ENCODE results near the gene ANP32E. TPM values are rescaled to one million over a fixed set of nuclear protein-coding genes. Genes with fewer than 3 reads are reported as not detected.

Gene ANP32E
- total RNA-seq, 1 experiment from 2014 or later: 77.4 TPM

- Histone ChIP-seq H3K4me2 (ENCODE audit: low read depth, low read length, poor library complexity, severe bottlenecking) (no peak overlapping the region), H3K79me2 (ENCODE audit: low read length) (no peaks in the 10 kb centered on the region), H3K9ac (ENCODE audit: low read length) (no peak overlapping the region), H3K4me3 (ENCODE audit: low read length) (no peak overlapping the region), H3K9me3 (ENCODE audit: low read length) (no peaks in the 10 kb centered on the region), H3K27me3 (ENCODE audit: low read length) (peaks cover 3% of the 10 kb centered on the region; the same call in 1 of the 2 replicates), H4K20me1 (ENCODE audit: insufficient read depth, low read depth, low read length) (no peaks in the 10 kb centered on the region), H3K36me3 (ENCODE audit: insufficient read depth, low read length) (peaks cover 12% of the 10 kb centered on the region), H3K9me2 (replicated peaks; ENCODE audit: insufficient read depth, low read length) (no peaks in the 10 kb centered on the region), H2AFZ (ENCODE audit: low read length) (no peak overlapping the region), H3K4me1 (ENCODE audit: low read length) (peaks cover 39% of the 10 kb centered on the region), H3K27ac (ENCODE audit: low read length) (no peak overlapping the region)
- DNase-seq: no peak
Observed at GRCh38 chr1:150261367-150261766, 25.5 kb upstream of the ANP32E start.

GRCh38 chr1:150259758-150260669, 24.1 kb upstream of the ANP32E start:
- peak overlapping the region; percentile 60 for H3K4me2 ChIP-seq (ENCODE audit: low read depth, low read length, poor library complexity, severe bottlenecking)
- H3K36me3 ChIP-seq (ENCODE audit: insufficient read depth, low read length): peaks cover 6% of the 10 kb centered on the region; the same call in 1 of the 2 replicates
- H3K9ac ChIP-seq (ENCODE audit: low read length): peak overlapping the region; percentile 28
- H3K79me2 ChIP-seq (ENCODE audit: low read length): no peaks in the 10 kb centered on the region
- peaks cover 48% of the 10 kb centered on the region for H3K4me1 ChIP-seq (ENCODE audit: low read length)
- no peaks in the 10 kb centered on the region for H3K9me2 ChIP-seq (replicated peaks; ENCODE audit: insufficient read depth, low read length)
- peak overlapping the region; percentile 50 for H3K4me3 ChIP-seq (ENCODE audit: low read length)
- H3K27me3 ChIP-seq (ENCODE audit: low read length): peaks cover 3% of the 10 kb centered on the region; the same call in 1 of the 2 replicates
- no peaks in the 10 kb centered on the region for H4K20me1 ChIP-seq (ENCODE audit: insufficient read depth, low read depth, low read length)
- DNase-seq: peak; percentile 58
- H3K27ac ChIP-seq (ENCODE audit: low read length): no peak overlapping the region
- H3K9me3 ChIP-seq (ENCODE audit: low read length): no peaks in the 10 kb centered on the region
- H2AFZ ChIP-seq (ENCODE audit: low read length): peak overlapping the region; percentile 85; the same call in 1 of the 2 replicates

DNA sequence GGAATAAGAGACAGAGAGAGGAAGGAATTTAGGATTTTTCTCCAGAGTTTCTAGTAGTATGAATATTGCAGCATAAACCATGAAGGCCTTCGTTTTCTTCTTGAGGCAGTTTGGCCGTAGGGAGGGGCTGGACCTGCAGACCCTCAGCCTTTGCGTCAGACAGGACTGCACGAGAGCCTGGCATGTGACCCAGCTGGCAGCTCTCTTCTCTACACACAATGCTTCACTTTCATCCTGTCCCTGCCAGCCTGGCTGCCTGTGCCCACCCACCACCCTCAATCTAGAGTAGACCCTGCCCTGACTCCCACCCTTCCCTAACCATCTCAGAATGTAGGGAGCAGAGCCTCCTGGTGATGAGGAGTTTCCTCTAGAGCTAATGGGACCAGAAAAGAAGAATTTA, 23.3 kb upstream of the ANP32E start:
- Histone ChIP-seq H3K36me3 (ENCODE audit: insufficient read depth, low read length) (no peaks in the 10 kb centered on the region), H3K27ac (ENCODE audit: low read length) (no peak overlapping the region), H3K9ac (ENCODE audit: low read length) (peak overlapping the region; percentile 28), H3K9me3 (ENCODE audit: low read length) (no peaks in the 10 kb centered on the region), H2AFZ (ENCODE audit: low read length) (peak overlapping the region; percentile 85; the same call in 1 of the 2 replicates), H3K79me2 (ENCODE audit: low read length) (no peaks in the 10 kb centered on the region), H3K4me3 (ENCODE audit: low read length) (peak overlapping the region; percentile 50), H4K20me1 (ENCODE audit: insufficient read depth, low read depth, low read length) (no peaks in the 10 kb centered on the region), H3K4me1 (ENCODE audit: low read length) (peaks cover 48% of the 10 kb centered on the region), H3K9me2 (replicated peaks; ENCODE audit: insufficient read depth, low read length) (no peaks in the 10 kb centered on the region), H3K4me2 (ENCODE audit: low read depth, low read length, poor library complexity, severe bottlenecking) (peak overlapping the region; percentile 60), H3K27me3 (ENCODE audit: low read length) (peaks cover 3% of the 10 kb centered on the region; the same call in 1 of the 2 replicates)
- DNase-seq: no peak

DNA sequence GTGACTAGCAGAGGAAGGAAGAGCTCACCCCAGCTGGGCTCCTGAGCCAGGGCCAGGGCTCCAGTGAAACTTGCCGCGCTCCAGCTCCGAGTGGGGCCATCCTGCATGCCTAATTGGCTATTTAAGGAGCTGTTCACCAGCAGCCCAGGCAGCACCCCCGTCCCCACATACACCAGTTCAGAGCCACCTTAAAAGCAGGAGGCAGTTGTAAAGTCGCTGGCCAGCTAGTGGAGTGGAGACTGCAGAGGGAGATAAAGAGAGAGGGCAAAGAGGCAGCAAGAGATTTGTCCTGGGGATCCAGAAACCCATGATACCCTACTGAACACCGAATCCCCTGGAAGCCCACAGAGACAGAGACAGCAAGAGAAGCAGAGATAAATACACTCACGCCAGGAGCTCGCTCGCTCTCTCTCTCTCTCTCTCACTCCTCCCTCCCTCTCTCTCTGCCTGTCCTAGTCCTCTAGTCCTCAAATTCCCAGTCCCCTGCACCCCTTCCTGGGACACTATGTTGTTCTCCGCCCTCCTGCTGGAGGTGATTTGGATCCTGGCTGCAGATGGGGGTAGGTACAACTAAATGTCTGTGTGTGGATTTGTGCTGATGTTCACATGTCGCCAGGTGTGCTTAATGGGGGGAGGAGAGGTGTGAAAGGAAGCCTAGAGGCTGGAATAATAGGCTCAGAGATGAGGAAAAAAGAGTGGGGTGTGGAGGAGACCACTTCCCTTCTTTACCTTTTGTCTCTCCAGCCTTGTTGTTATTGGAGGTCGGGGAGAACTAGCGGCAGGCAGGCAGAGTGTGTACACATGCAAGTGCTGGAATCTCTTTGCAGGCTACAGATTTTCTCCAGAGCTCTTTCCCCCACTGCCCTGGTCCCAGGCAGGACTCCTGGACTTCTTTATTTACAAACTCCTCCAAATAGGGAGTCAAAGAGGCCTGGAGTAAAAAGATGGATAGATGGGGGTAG, 22.0 kb upstream of the ANP32E start, which contains the start of gene CA14:
Gene CA14, plus strand, starts transcription at position 151 of the 962 bp plus-strand sequence. Its CDS starts 355 bp downstream, at position 506.
- no peaks in the 10 kb centered on the region for H3K36me3 ChIP-seq (ENCODE audit: insufficient read depth, low read length)
- H3K9me2 ChIP-seq (replicated peaks; ENCODE audit: insufficient read depth, low read length): no peaks in the 10 kb centered on the region
- no peaks in the 10 kb centered on the region for H4K20me1 ChIP-seq (ENCODE audit: insufficient read depth, low read depth, low read length)
- peak within 1 kb of the TSS; percentile 98; the same call in 1 of the 2 replicates for H2AFZ ChIP-seq (ENCODE audit: low read length)
- peaks cover 41% of the 10 kb centered on the region for H3K4me1 ChIP-seq (ENCODE audit: low read length)
- H3K79me2 ChIP-seq (ENCODE audit: low read length): no peaks in the 10 kb centered on the region
- no peak for DNase-seq
- peak within 1 kb of the TSS; percentile 65; the same call in 1 of the 2 replicates for H3K4me3 ChIP-seq (ENCODE audit: low read length)
- peak within 1 kb of the TSS; percentile 78 for H3K4me2 ChIP-seq (ENCODE audit: low read depth, low read length, poor library complexity, severe bottlenecking)
- no peaks in the 10 kb centered on the region for H3K9me3 ChIP-seq (ENCODE audit: low read length)
- H3K27ac ChIP-seq (ENCODE audit: low read length): no peak within 1 kb of the TSS
- peak within 1 kb of the TSS; percentile 65 for H3K9ac ChIP-seq (ENCODE audit: low read length)
- peaks cover 3% of the 10 kb centered on the region; the same call in 1 of the 2 replicates for H3K27me3 ChIP-seq (ENCODE audit: low read length)

DNA sequence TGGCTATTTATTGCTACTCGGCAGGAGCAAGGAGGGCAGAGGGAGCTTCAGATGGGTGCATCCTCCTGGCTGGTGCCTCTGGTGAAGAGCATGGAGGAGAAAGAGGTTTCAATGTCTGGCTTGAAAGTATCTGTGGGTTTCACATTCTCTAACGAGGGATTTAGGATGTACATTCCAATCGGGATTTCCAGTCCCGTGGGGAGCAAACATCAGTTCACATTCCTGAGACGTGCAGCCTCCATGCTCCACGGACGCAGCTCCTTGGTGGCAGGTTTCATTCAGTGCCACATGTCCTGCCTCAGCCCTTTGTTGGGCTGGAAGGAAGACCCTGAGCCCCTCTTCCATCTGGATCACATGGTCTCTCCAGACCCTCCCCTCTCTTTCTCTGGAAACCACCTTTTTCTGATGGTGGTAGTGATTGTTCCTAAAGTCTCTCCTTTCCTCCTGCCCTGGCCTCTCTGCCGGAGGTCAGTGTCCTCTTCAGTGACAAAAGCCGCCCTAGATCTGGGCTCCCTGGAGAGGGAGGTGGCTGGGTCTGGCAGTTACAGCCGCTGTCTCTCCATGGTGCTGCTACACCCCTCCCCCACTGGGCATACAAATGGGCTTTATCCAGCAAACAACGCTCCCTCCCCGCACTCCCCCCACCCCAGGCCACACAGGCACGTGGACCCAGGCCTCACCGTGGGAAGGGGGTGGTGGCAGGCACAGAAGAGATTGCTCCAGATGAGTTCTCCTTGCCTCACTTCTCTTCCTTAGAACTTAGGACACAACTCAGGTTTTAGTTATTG, 20.8 kb upstream of the ANP32E start:
- Histone ChIP-seq H2AFZ (ENCODE audit: low read length) (peak overlapping the region; percentile 98), H3K9me2 (replicated peaks; ENCODE audit: insufficient read depth, low read length) (no peaks in the 10 kb centered on the region), H3K4me2 (ENCODE audit: low read depth, low read length, poor library complexity, severe bottlenecking) (peak overlapping the region; percentile 78), H3K79me2 (ENCODE audit: low read length) (no peaks in the 10 kb centered on the region), H3K36me3 (ENCODE audit: insufficient read depth, low read length) (no peaks in the 10 kb centered on the region), H3K4me3 (ENCODE audit: low read length) (peak overlapping the region; percentile 65), H3K9me3 (ENCODE audit: low read length) (no peaks in the 10 kb centered on the region), H3K27me3 (ENCODE audit: low read length) (peaks cover 3% of the 10 kb centered on the region; the same call in 1 of the 2 replicates), H3K27ac (ENCODE audit: low read length) (no peak overlapping the region), H4K20me1 (ENCODE audit: insufficient read depth, low read depth, low read length) (no peaks in the 10 kb centered on the region), H3K9ac (ENCODE audit: low read length) (peak overlapping the region; percentile 65), H3K4me1 (ENCODE audit: low read length) (peaks cover 39% of the 10 kb centered on the region)
- no peak for DNase-seq

DNA sequence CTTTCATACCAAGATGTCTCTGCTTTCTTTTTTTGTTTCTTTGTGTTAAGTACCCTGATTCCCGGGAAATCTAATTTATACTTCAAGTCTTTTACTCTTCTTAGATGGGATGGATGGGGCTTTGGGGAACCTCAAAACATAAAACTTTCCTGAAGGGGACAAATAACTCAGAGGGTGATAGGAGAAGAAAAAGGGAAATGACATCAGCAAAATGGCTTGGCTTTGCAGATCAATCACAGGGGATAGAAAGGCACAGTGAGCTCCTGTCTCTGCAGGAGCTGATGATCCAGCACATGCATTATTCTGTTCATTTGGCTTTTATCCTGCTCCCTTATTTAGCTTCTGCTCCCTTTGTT, 20.3 kb upstream of the ANP32E start:
- H3K79me2 ChIP-seq (ENCODE audit: low read length): no peaks in the 10 kb centered on the region
- peaks cover 3% of the 10 kb centered on the region; the same call in 1 of the 2 replicates for H3K27me3 ChIP-seq (ENCODE audit: low read length)
- DNase-seq: peak; percentile 56
- H3K9me2 ChIP-seq (replicated peaks; ENCODE audit: insufficient read depth, low read length): no peaks in the 10 kb centered on the region
- H2AFZ ChIP-seq (ENCODE audit: low read length): peak overlapping the region; percentile 98
- peaks cover 39% of the 10 kb centered on the region for H3K4me1 ChIP-seq (ENCODE audit: low read length)
- H3K9me3 ChIP-seq (ENCODE audit: low read length): no peaks in the 10 kb centered on the region
- no peaks in the 10 kb centered on the region for H4K20me1 ChIP-seq (ENCODE audit: insufficient read depth, low read depth, low read length)
- H3K9ac ChIP-seq (ENCODE audit: low read length): peak overlapping the region; percentile 65
- no peaks in the 10 kb centered on the region for H3K36me3 ChIP-seq (ENCODE audit: insufficient read depth, low read length)
- peak overlapping the region; percentile 65 for H3K4me3 ChIP-seq (ENCODE audit: low read length)
- peak overlapping the region; percentile 78 for H3K4me2 ChIP-seq (ENCODE audit: low read depth, low read length, poor library complexity, severe bottlenecking)
- no peak overlapping the region for H3K27ac ChIP-seq (ENCODE audit: low read length)

DNA sequence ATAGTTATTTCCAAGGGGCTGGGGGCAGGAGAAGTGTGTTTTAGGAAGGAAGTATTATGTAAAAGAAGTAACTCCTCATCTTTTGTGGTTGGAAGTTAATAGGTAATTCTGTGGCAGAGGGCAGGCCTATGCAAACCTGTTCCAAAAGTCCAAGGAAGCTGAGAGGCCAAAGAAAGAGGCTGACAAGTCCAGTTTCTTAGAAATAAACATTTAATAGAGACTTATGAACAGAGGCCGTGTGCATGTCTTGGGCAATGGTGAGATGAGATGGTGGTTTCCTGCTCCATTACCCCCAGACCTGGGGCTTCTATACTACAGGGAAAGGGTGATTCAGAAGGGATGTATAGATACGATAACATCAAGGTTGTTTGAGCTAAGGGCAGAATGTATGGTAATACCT, 14.0 kb upstream of the ANP32E start:
- DNase-seq: no peak
- Histone ChIP-seq H3K4me3 (ENCODE audit: low read length) (no peak overlapping the region), H3K9me2 (replicated peaks; ENCODE audit: insufficient read depth, low read length) (no peaks in the 10 kb centered on the region), H3K9me3 (ENCODE audit: low read length) (no peaks in the 10 kb centered on the region), H3K27ac (ENCODE audit: low read length) (no peak overlapping the region), H2AFZ (ENCODE audit: low read length) (0 out of 2 replicates have a peak overlapping the region, but pooled peaks have one; percentile 14), H3K36me3 (ENCODE audit: insufficient read depth, low read length) (no peaks in the 10 kb centered on the region), H3K4me2 (ENCODE audit: low read depth, low read length, poor library complexity, severe bottlenecking) (no peak overlapping the region), H3K79me2 (ENCODE audit: low read length) (no peaks in the 10 kb centered on the region), H4K20me1 (ENCODE audit: insufficient read depth, low read depth, low read length) (no peaks in the 10 kb centered on the region), H3K27me3 (ENCODE audit: low read length) (no peaks in the 10 kb centered on the region), H3K4me1 (ENCODE audit: low read length) (no peaks in the 10 kb centered on the region), H3K9ac (ENCODE audit: low read length) (no peak overlapping the region)

Measured in Karpas-422 (cell line).